Thymus (tissue), 11 donors: ENCODE measurements around the gene GPR142. TPM values are rescaled to one million over a fixed set of nuclear protein-coding genes. Genes with fewer than 3 reads are reported as not detected.
A peak's percentile ranks its signal among the peaks of the same experiment; 100 is the strongest.

Source experiments
- DNase-seq, 9 donors: peaks; one replicate each; pipeline ENCODE4 v3.0.0-alpha.2; 2013; ENCODE audit warnings: low spot score in 9 of 9, low read depth in 6 of 9, missing footprints in 1 of 9
- H3K27ac ChIP-seq, 2 donors: one replicate each; pipeline ENCODE4 v1.5.1; 2013; ENCODE audit warnings: control low read depth in 1 of 2, low read depth in 1 of 2, low read length in 1 of 2, mild to moderate bottlenecking in 1 of 2, moderate library complexity in 1 of 2
- H3K27me3 ChIP-seq, 2 donors: one replicate each; pipeline ENCODE4 v1.5.1; 2013; ENCODE audit warnings: low read length in 1 of 2; ENCODE audit not compliant: control insufficient read depth in 2 of 2, insufficient read depth in 1 of 2
- H3K36me3 ChIP-seq, 2 donors: one replicate each; pipeline ENCODE4 v1.5.1; 2013; ENCODE audit warnings: low read length in 1 of 2, mild to moderate bottlenecking in 1 of 2, moderate library complexity in 1 of 2; ENCODE audit not compliant: control insufficient read depth in 2 of 2, insufficient read depth in 2 of 2
- H3K4me1 ChIP-seq, 2 donors: one replicate each; pipeline ENCODE4 v1.5.1; 2013; ENCODE audit warnings: low read length in 2 of 2; ENCODE audit not compliant: control insufficient read depth in 2 of 2, insufficient read depth in 2 of 2
- H3K4me3 ChIP-seq, 2 donors: one replicate each; pipeline ENCODE4 v1.5.1; 2013; ENCODE audit warnings: low read length in 2 of 2, control low read depth in 1 of 2, mild to moderate bottlenecking in 1 of 2
- H3K9me3 ChIP-seq, 2 donors: one replicate each; pipeline ENCODE4 v1.5.1; 2013; ENCODE audit warnings: low read length in 1 of 2, mild to moderate bottlenecking in 1 of 2; ENCODE audit not compliant: control insufficient read depth in 2 of 2, insufficient read depth in 1 of 2
- WGBS: extraction: QIAGEN DNeasy Blood & Tissue Kit; methylation state at CpG from one replicate; pipeline ENCODE4 v1.1.7; 2013; 5-methylcytosine and 5-hydroxymethylcytosine counted together
- polyA plus RNA-seq: library from polyadenylated mRNA; stranded (reverse); fragments of 200-250 nt; gene quantifications from one replicate; pipeline ENCODE4 v1.2.3, GENCODE V29; 2013
- total RNA-seq: library from RNA; stranded (reverse); fragments of 120-200 nt; gene quantifications from one replicate; pipeline ENCODE4 v1.2.4, GENCODE V29; 2013
- donor health status: healthy.

The GPR142 gene
- total and polyA plus RNA-seq, 2 donors: 0.09 to 0.16 TPM

GRCh38 chr17:74353446-74354060 lies 13.8 kb upstream of the GPR142 start:
- H3K4me1 ChIP-seq: no peaks in the 10 kb centered on the region
- no peaks in the 10 kb centered on the region for H3K36me3 ChIP-seq
- no peak overlapping the region for H3K27ac ChIP-seq
- DNase-seq: no peak
- WGBS: 87% methylated on average over 10 of the region's 10 CpGs
- H3K9me3 ChIP-seq: no peaks in the 10 kb centered on the region
- no peak overlapping the region for H3K4me3 ChIP-seq
- H3K27me3 ChIP-seq: peaks cover 74 to 97% of the 10 kb centered on the region in 2 donors

DNA sequence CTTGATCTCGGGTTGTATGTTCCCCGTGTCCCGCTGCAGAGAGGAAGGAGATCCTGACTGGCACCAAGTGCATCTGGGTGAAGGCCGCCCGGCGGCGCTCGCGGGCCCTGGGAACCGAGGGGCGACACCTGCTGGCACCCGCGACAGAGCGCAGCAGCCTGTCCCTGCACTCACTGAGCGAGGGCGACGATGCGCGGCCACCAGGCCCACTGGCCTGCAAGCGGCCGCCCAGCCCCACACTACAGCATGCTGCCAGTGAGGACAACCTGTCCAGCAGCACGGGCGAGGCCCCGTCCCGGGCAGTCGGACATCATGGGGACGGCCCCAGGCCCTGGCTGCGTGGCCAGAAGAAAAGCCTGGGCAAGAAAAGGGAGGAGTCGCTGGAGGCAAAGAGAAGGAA lies 13.2 kb upstream of the GPR142 start:
- no peak overlapping the region for H3K4me3 ChIP-seq
- H3K9me3 ChIP-seq: no peaks in the 10 kb centered on the region
- no peak overlapping the region for H3K27ac ChIP-seq
- peaks cover 78 to 97% of the 10 kb centered on the region in 2 donors for H3K27me3 ChIP-seq
- no peaks in the 10 kb centered on the region for H3K4me1 ChIP-seq
- DNase-seq: peak in 2 of 9 donors; percentile 38 to 52
- 7% methylated on average over 29 of the region's 29 CpGs for WGBS
- no peaks in the 10 kb centered on the region for H3K36me3 ChIP-seq

GRCh38 chr17:74354561-74354960 lies 12.7 kb upstream of the GPR142 start:
- DNase-seq: no peak
- Histone ChIP-seq H3K4me1 (no peaks in the 10 kb centered on the region), H3K27me3 (peaks cover 78 to 95% of the 10 kb centered on the region in 2 donors), H3K9me3 (no peaks in the 10 kb centered on the region), H3K4me3 (no peak overlapping the region), H3K27ac (no peak overlapping the region), H3K36me3 (no peaks in the 10 kb centered on the region)
- WGBS: 85% methylated on average over 10 of the region's 10 CpGs

- peaks cover 82 to 99% of the 10 kb centered on the region in 2 donors for H3K27me3 ChIP-seq
- no peaks in the 10 kb centered on the region for H3K4me1 ChIP-seq
- H3K36me3 ChIP-seq: no peaks in the 10 kb centered on the region
- H3K9me3 ChIP-seq: no peaks in the 10 kb centered on the region
- WGBS: 84% methylated on average over 8 of the region's 8 CpGs
- no peak overlapping the region for H3K4me3 ChIP-seq
- no peak for DNase-seq
- no peak overlapping the region for H3K27ac ChIP-seq
Observed at GRCh38 chr17:74355065-74355464, 12.2 kb upstream of the GPR142 start.

GRCh38 chr17:74356646-74357465 lies 10.4 kb upstream of the GPR142 start:
- Histone ChIP-seq H3K27ac (no peak overlapping the region), H3K27me3 (peaks cover 73 to 99% of the 10 kb centered on the region in 2 donors), H3K9me3 (no peaks in the 10 kb centered on the region), H3K4me1 (no peaks in the 10 kb centered on the region), H3K36me3 (no peaks in the 10 kb centered on the region), H3K4me3 (peak overlapping the region in 1 of 2 donors; percentile 17)
- 3% methylated on average over 105 of the region's 105 CpGs for WGBS
- DNase-seq: peak in 1 of 9 donors; percentile 20

GRCh38 chr17:74357466-74357809 lies 9.9 kb upstream of the GPR142 start:
- no peak for DNase-seq
- Histone ChIP-seq H3K4me3 (no peak overlapping the region), H3K27me3 (peaks cover 68 to 99% of the 10 kb centered on the region in 2 donors), H3K36me3 (no peaks in the 10 kb centered on the region), H3K9me3 (no peaks in the 10 kb centered on the region), H3K27ac (no peak overlapping the region), H3K4me1 (no peaks in the 10 kb centered on the region)
- 31% methylated on average over 32 of the region's 32 CpGs for WGBS

GRCh38 chr17:74358697-74359096 lies 8.6 kb upstream of the GPR142 start:
- DNase-seq: no peak
- H3K27me3 ChIP-seq: peaks cover 56 to 95% of the 10 kb centered on the region in 2 donors
- WGBS: 96% methylated on average over 9 of the region's 9 CpGs
- no peaks in the 10 kb centered on the region for H3K4me1 ChIP-seq
- no peaks in the 10 kb centered on the region for H3K36me3 ChIP-seq
- no peak overlapping the region for H3K4me3 ChIP-seq
- no peaks in the 10 kb centered on the region for H3K9me3 ChIP-seq
- no peak overlapping the region for H3K27ac ChIP-seq

DNA sequence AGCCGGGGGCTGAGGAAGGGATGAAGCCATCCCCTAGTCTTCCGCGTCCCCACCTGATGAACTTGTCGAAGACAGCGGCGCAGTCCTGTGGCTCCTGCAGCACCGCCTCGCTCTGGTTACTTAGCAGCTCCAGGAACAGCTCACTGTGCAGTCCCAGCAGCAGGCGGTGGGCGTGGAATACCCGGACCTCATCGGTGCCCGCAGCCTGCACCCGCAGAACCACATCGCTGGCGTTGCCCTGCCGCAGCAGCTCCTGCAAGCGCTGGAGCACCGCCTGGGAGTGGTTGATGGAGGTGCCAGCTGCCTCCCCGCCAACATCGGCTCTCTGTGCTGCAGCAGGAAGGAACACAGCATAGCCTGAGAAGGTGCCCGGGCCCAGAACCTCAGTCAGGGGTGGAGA lies 7.4 kb upstream of the GPR142 start:
- Histone ChIP-seq H3K27me3 (peaks cover 44 to 82% of the 10 kb centered on the region in 2 donors), H3K4me1 (no peaks in the 10 kb centered on the region), H3K27ac (no peak overlapping the region), H3K4me3 (no peak overlapping the region), H3K9me3 (no peaks in the 10 kb centered on the region), H3K36me3 (no peaks in the 10 kb centered on the region)
- WGBS: 96% methylated on average over 22 of the region's 22 CpGs
- DNase-seq: no peak

DNA sequence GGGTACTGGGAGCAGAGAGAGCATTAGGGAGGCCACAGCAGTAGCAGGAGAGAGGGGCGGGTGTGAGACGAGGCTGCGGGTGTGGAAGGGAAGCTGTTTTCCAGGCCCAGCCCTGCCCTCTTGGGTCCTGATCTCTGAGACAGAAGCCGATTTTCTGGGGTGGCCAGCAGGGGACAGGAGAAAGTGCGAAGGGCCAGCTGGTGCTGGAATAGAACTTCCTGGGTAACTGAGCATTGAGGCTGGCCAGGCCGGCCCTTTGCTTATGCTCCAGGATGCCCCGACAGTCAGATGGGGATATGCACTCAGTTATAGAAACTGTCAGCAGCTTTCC lies 6.4 kb upstream of the GPR142 start:
- Histone ChIP-seq H3K4me1 (no peaks in the 10 kb centered on the region), H3K27me3 (peaks cover 35 to 73% of the 10 kb centered on the region in 2 donors), H3K4me3 (no peak overlapping the region), H3K27ac (no peak overlapping the region), H3K9me3 (no peaks in the 10 kb centered on the region), H3K36me3 (no peaks in the 10 kb centered on the region)
- WGBS: 83% methylated on average over 7 of the region's 7 CpGs
- no peak for DNase-seq
